GM21717 (cell line): ENCODE data around the gene ADSS2.
"Not testable (repeated sequence)": the region's sequence is repeated elsewhere in the genome, so short reads cannot be mapped to it uniquely, and the experiment has no call there.

Experiments used
- ATAC-seq: cut with Tn5 transposase; IDR thresholded peaks from one replicate; pipeline ENCODE4 v1.9.1; 2021; ENCODE audit warnings: mild to moderate bottlenecking, moderate library complexity; ENCODE audit not compliant: unreplicated experiment

ADSS2 gene

GRCh38 chr1:244368279-244368678 lies 83.4 kb downstream of the ADSS2 start:
- ATAC-seq: no peak

GRCh38 chr1:244367399-244368114 lies 84.2 kb downstream of the ADSS2 start:
- ATAC-seq: no peak

- ATAC-seq: no peak
Observed at GRCh38 chr1:244365809-244366208, 85.9 kb downstream of the ADSS2 start.

GRCh38 chr1:244365262-244365661 lies 86.4 kb downstream of the ADSS2 start:
- ATAC-seq: not testable (repeated sequence)

- no peak for ATAC-seq
Observed at GRCh38 chr1:244362476-244362875, 89.2 kb downstream of the ADSS2 start.

GRCh38 chr1:244361764-244362473 lies 89.8 kb downstream of the ADSS2 start:
- ATAC-seq: no peak
